Fibroblast of the aortic adventitia (primary cell): ENCODE data around the gene SMU1. TPM values are rescaled to one million over a fixed set of nuclear protein-coding genes. Genes with fewer than 3 reads are reported as not detected.
"Not testable (repeated sequence)": the region's sequence is repeated elsewhere in the genome, so short reads cannot be mapped to it uniquely, and the experiment has no call there.

ENCODE experiments used
- DNase-seq: peaks from one replicate; pipeline ENCODE4 v3.0.0-alpha.2; 2010; ENCODE audit warnings: low read depth
- H3K4me3 ChIP-seq: 2 replicates; pipeline ENCODE4 v1.5.1; 2011; ENCODE audit warnings: low read depth, mild to moderate bottlenecking, control low read depth, low read length, moderate library complexity
- CTCF ChIP-seq: IDR thresholded peaks from 2 replicates; pipeline ENCODE4 v1.5.1; 2011; ENCODE audit warnings: mild to moderate bottlenecking, low read length, control low read depth, inconsistent platforms; ENCODE audit not compliant: insufficient read depth
- total RNA-seq: library from RNA; depleted of rRNA; stranded (reverse); fragments of >200 nt; gene quantifications from 2 replicates; pipeline ENCODE4 v1.2.3, GENCODE V29; 2012; ENCODE audit warnings: low replicate concordance

SMU1 gene
- total RNA-seq, 1 donor: 29.4 TPM

GRCh38 chr9:33101104-33101951 lies 24.9 kb upstream of the SMU1 start:
- no peak overlapping the region for H3K4me3 ChIP-seq
- peak; percentile 69 for DNase-seq
- TF ChIP-seq CTCF: no peak

GRCh38 chr9:33099754-33100153 lies 23.3 kb upstream of the SMU1 start:
- H3K4me3 ChIP-seq: no peak overlapping the region
- TF ChIP-seq CTCF: no peak
- DNase-seq: no peak

- no peak overlapping the region for H3K4me3 ChIP-seq
- TF ChIP-seq CTCF: no peak
- no peak for DNase-seq
Measured at GRCh38 chr9:33097192-33097591, 20.7 kb upstream of the SMU1 start.

GRCh38 chr9:33092634-33093033 lies 16.2 kb upstream of the SMU1 start:
- DNase-seq: no peak
- no peak for TF ChIP-seq CTCF
- H3K4me3 ChIP-seq: no peak overlapping the region

GRCh38 chr9:33085672-33086071 lies 9.2 kb upstream of the SMU1 start:
- not testable (repeated sequence) for DNase-seq, H3K4me3 ChIP-seq

GRCh38 chr9:33082538-33083326 lies 6.3 kb upstream of the SMU1 start:
- no peak for DNase-seq
- no peak overlapping the region for H3K4me3 ChIP-seq
- TF ChIP-seq CTCF: no peak

GRCh38 chr9:33082128-33082527 lies 5.7 kb upstream of the SMU1 start:
- TF ChIP-seq CTCF: no peak
- DNase-seq: no peak

More at GRCh38 chr9:33082128-33082527, 5.7 kb upstream of the SMU1 start:
- H3K4me3 ChIP-seq: no peak overlapping the region
